NCI-H2081 (cell line): ENCODE results near the gene IFNAR1.
"Not testable (repeated sequence)": the region's sequence is repeated elsewhere in the genome, so short reads cannot be mapped to it uniquely, and the experiment has no call there.

Experiments
- DNase-seq, 2 experiments: peaks; one replicate each; lab custom pipeline; 2025; lab: John Stamatoyannopoulos, UW

The IFNAR1 gene

GRCh38 chr21:33348706-33349105 lies 23.9 kb downstream of the IFNAR1 start:
- no peak for DNase-seq

- no peak for DNase-seq
Measured at GRCh38 chr21:33350676-33351075, 25.9 kb downstream of the IFNAR1 start.

GRCh38 chr21:33355355-33355754 lies 30.6 kb downstream of the IFNAR1 start:
- no peak for DNase-seq

- no peak for DNase-seq
Measured at GRCh38 chr21:33355996-33356395, 31.2 kb downstream of the IFNAR1 start.

- DNase-seq, result no peak
Measured at GRCh38 chr21:33357177-33357576, 32.4 kb downstream of the IFNAR1 start.

DNA sequence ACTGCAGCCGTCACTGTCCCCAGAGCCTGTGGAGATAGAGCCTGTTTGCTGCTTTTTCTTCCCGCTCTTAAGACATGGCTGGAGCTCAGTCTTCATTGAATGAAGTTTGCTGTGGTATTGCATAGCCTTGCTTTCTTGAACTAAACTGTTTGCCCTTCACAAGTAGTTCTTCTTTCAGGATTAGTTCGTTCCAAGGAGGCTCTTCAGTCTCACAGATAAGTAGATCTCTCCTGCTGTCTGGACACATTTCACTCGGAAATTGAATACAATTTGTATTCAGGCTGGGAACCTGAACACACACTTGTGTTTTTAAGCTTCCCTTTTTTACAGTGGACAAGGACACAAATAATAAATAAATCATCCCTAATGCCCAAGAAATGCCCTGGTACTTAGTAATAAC lies 34.7 kb downstream of the IFNAR1 start:
- DNase-seq, result no peak

DNA sequence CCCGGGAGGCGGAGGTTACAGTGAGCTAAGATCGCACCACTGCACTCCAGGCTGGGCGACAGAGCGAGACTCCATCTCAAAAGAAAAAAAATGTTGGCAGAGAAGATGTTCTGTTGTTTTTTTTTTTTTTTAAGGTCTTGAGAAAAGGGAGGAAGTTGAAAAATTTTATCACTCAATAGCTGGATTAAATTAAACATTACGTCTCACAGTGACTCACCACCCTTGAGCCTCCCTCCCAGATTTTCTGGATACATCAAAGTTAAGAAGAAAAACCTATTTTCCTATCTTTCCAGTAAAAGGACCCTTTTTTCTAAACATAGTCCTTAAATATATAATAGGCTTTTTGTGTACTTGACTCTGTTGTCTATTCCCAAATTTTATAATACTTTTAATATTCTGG lies 35.5 kb downstream of the IFNAR1 start:
- no peak for DNase-seq

GRCh38 chr21:33360881-33361602 lies 36.3 kb downstream of the IFNAR1 start:
- DNase-seq, result peak; percentile 37 to 66

DNA sequence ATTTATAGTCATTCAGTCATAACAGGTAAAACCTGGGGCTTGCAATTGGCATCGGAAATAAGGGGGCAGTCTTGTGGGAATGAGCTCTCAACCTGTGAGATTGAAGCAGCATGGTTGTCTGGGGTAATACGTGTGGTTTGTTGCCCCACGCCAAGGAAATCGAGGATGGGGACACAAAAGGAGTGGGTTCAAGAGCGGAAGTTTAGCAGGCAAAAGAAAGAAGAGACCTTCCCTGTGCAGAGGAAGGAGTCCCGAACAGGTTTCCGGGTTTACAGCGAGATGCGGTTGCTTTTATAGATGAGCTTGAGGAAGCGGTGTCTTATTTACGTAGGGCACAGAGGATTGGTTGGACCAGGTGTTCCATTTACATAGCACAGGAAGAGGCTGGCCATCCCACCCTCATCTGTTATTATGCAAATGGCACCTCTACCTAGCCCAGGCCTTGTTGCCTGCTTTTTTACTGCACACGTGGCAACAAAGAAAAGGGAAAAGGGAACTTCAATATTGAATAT lies 37.3 kb downstream of the IFNAR1 start:
- peak in 1 of 2 experiments; percentile 26 for DNase-seq

GRCh38 chr21:33363911-33364609 lies 39.3 kb downstream of the IFNAR1 start:
- DNase-seq, result not testable (repeated sequence)

DNA sequence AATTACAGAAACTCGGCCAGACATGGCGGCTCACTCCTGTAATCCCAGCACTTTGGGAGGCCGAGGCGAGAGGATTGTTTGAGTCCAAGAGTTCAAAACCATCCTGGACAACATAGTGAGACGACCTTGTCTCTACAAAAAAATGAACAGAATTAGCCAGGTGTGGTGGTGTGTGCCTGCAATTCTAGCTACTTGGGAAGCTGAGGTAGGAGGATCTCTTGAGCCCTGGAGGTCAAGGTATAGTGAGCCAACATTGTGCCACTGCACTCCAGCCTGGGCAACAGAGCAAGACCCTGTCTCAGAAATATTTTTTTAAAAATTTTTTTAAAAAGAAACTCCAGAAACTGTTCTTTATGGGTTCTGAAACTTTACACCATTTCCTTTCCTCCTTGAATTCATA lies 40.1 kb downstream of the IFNAR1 start:
- no peak for DNase-seq

GRCh38 chr21:33367309-33367973 lies 42.7 kb downstream of the IFNAR1 start:
- DNase-seq, result no peak

DNA sequence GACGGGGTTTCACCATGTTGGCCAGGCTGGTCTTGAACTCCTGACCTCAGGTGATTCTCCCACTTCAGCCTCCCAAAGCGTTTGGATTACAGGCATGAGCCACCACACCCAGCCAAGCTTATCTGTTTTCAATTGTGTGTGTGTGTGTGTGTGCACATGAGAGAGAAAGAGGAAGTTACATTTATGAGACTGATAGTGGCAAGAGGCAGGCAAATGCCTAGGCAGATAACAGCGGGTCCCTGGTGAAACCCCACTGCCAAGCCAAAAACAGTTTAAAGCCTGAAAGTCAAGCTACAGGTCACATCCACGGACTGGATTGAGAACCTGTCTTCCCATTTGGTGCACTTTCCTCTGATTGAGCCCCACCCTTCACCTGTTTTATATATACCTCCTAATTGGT lies 43.4 kb downstream of the IFNAR1 start:
- DNase-seq, result no peak

GRCh38 chr21:33368576-33368975 lies 43.8 kb downstream of the IFNAR1 start:
- DNase-seq, result no peak

- DNase-seq, result no peak
Measured at GRCh38 chr21:33369586-33369985, 44.8 kb downstream of the IFNAR1 start.

- DNase-seq, result no peak
Measured at GRCh38 chr21:33370305-33370704, 45.5 kb downstream of the IFNAR1 start.

GRCh38 chr21:33371366-33371765 lies 46.6 kb downstream of the IFNAR1 start:
- no peak for DNase-seq

DNA sequence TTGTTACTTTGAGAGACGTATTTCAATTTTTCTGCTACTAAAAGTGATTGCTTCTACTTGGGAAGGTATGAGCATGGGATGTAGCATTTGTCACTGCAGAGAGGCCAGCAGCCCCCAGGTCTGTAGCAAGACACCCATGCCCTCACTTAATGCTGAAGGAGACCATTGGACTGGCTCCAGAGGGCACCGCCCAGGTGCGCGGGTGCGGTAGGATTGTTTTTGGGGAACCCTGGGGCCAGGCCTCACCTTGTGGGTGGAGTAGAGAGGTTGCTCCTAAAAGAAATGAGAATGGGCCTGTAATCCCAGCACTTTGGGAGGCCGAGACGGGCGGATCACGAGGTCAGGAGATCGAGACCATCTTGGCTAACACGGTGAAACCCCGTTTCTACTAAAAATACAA lies 47.8 kb downstream of the IFNAR1 start:
- no peak for DNase-seq

DNA sequence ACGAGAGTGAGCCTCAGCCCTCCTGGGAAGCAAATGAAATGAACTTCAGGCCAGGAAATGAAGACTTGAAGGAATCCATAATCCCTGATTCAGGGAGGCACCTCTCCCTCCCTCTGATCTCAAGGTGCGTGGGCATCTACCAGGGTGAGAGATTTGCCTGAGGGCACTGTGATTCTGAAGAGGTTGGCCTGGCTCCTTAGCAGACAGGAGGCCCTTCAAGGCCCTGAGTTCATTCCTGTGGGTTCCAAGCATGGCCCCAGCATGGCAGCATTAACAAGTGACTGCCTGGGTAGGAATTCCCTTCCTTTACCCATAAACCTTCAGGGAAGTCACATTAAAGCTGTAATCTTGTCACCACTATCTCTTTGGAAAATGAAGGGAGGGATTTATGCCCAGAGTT lies 48.7 kb downstream of the IFNAR1 start:
- DNase-seq, result no peak

GRCh38 chr21:33374080-33374449 lies 49.3 kb downstream of the IFNAR1 start:
- no peak for DNase-seq

- DNase-seq, result peak in 1 of 2 experiments; percentile 14
Measured at GRCh38 chr21:33374450-33375096, 49.8 kb downstream of the IFNAR1 start.

DNA sequence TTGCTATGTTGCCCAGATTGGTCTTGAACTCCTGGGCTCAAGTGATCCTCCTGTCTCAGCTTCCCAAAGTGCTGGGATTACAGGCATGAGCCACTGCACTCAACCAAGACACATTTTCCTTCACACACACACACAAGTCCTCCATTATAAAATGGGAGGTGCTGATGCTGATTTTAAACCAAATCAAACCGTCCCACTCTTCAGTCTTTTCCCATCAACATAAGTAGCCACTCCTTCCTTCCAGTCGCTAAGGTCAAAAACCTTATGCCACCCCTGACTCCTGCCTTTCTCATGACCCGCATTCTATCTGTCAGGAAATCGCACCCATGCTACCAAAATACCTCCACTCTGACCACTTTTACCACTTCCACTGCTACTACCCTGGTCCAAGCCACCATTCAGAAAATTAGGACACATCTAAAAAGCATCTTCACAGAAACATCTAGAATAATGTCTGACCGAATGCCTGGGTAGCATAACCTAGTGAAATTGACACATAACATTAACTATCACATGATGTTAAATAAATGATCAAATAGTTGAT lies 50.4 kb downstream of the IFNAR1 start:
- no peak for DNase-seq
